H54 (cell line): Measurements from ENCODE around the gene U2AF1.
A peak's percentile ranks its signal among the peaks of the same experiment; 100 is the strongest.
"Not testable (repeated sequence)": the region's sequence is repeated elsewhere in the genome, so short reads cannot be mapped to it uniquely, and the experiment has no call there.

Experiments used
- DNase-seq: peaks from one replicate; pipeline ENCODE4 v3.0.0; 2011; ENCODE audit warnings: low spot score, mixed read lengths; ENCODE audit not compliant: insufficient read length
- FAIRE-seq: peaks from 3 replicates; lab custom pipeline; 2011; peaks lifted over from hg19 to GRCh38; lab: Jason Lieb, UNC
- POLR2A ChIP-seq: IDR thresholded peaks from 2 replicates; pipeline ENCODE4 v1.6.1; 2011; ENCODE audit warnings: low read depth, mild to moderate bottlenecking, low read length

Gene U2AF1, protein sequence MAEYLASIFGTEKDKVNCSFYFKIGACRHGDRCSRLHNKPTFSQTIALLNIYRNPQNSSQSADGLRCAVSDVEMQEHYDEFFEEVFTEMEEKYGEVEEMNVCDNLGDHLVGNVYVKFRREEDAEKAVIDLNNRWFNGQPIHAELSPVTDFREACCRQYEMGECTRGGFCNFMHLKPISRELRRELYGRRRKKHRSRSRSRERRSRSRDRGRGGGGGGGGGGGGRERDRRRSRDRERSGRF

DNA sequence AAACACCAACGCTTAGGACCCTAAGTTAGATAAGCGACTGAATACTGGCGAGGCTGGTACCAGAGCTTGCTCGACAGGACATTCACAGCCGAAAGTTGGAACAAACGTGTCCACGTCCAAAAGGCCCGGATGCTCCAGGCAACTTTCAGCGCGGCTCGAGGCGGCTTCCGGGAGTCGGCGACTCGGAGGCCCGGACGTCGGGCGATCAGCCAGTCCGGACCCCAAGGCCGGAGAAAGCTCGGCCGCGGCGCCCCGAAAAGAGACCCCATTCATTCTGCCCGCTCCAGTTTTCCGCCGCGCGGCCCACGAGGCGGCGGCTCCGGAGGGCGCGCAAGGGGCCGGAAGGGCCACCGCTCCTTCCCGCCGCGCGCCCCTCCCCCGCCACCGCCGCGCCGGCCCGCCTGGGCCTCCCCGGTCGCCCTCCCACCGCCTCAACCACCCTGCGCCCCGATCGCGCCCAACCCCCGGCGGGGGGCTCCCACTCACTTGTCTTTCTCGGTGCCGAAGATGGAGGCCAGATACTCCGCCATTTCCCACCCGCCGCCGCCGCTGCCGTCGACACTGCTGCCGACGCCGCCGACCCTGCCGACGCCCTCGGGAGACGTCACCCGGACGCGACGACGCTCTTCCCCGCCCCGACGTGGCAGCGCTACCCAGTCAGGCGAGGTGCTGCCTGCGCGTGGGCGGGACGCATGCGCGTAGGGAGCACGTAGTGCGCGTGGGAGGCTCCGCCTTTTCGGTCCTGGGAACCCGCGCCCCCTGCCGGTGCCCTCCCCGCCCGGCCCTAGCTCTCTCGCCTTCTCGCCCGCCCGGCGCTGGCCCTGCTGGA, at the start of gene U2AF1:
Gene U2AF1, minus strand, starts transcription at position 606 of the 829 bp plus-strand sequence. Its CDS starts 76 bp downstream, at position 530.
- peak; percentile 48 for FAIRE-seq
- DNase-seq = not testable (repeated sequence)
- TF ChIP-seq POLR2A = peak; percentile 28; the same call in 1 of the 2 replicates

DNA sequence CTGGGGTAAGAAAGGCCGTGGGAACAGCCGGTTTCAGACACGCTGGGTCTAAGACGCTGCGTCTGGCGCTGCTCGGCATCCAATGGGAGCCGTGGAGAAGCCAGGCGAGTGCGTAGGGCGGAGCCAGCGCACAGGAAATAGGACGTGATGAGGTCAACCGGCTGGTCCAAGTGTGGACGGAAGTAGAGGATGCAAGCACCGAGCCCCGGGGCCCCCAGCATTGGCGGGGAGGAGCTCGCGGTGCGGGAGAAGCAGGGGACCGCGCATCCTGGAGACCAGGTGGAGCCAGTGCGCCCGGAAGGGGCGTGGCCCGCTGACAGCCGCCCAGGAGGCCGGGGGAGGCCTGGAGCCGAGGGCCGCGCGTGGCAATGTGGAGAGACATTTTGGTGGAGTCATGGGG, 46.2 kb upstream of the U2AF1 start:
- not testable (repeated sequence) for FAIRE-seq, DNase-seq

DNA sequence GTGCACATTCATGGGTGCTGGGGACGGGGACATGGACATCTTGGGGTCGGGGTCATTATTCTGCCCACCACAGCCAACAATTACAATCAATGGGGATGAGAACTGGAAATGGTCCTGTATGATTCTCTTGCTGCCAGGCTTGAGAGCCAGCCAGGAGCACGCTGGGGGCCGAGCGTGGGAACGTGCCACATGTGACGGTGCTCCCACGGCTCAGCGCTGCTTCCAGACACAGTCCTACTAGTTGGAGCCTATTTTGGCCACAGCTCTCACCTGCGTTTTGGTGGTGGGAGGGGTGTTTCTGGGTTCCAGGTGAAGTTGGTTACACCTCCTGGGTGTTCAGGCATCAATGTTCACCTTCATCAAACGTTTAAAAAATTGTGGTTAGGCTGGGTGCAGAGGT, 42.0 kb upstream of the U2AF1 start:
- not testable (repeated sequence) for FAIRE-seq, DNase-seq

DNA sequence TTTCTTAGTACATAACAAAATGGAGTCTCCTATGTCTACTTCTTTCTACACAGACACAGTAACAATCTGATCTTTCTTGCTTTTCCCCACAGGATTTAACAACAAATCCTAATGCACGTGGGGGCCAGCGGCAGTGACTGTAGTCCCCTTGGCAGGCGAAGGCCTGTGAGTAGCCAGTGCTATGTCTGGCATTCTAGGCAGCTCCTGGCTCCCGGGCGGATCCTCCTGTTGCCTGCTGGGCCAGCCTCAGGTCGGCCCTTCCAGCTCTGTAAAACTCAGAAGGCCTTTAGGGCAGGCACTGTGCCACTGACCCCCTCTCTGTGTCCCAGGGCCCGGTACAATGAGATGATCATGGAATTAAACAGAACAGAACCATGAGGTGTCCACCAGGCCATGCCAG, 40.6 kb upstream of the U2AF1 start:
- DNase-seq, FAIRE-seq: not testable (repeated sequence)

DNA sequence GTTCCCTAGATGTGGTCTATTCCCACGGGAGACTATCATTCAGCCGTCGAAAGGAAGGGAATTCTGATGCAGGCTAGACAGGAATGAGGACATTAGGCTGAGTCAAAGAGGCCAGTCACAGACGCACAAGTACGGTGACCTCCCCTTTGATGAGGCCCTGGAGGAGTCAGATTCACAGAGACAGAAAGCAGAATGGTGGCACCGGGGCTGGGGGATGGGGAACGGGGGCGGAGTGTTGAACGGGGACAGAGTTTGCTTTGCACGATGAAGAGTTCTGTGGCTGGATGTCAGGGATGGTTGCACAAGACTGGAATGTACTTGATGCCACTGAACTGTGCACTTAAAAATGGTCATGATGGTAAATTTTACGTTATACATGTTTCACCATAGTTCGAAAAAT, 39.3 kb upstream of the U2AF1 start:
- FAIRE-seq = not testable (repeated sequence)

DNA sequence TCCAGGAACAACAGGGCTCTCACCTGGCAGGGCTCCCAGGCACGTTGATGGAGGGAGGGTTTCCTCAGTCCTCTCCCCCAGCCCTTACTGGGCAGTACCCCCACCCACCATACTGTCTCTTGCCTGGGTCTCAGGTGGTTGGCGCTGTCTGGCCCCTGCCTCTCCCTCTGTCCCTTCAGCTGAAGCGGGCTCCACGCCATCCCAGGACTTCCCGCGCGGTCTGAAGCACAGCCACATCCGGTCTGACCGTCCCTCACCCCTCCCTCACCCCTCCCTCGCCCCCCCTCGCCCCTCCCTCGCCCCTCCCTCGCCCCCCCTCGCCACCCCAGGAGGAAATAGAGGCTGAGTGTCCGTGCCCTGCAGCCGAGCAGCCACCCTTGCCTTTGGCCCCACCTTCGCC, 34.0 kb upstream of the U2AF1 start:
- not testable (repeated sequence) for FAIRE-seq, DNase-seq

More for the DNA sequence above, 39.3 kb upstream of the U2AF1 start:
- not testable (repeated sequence) for DNase-seq

DNA sequence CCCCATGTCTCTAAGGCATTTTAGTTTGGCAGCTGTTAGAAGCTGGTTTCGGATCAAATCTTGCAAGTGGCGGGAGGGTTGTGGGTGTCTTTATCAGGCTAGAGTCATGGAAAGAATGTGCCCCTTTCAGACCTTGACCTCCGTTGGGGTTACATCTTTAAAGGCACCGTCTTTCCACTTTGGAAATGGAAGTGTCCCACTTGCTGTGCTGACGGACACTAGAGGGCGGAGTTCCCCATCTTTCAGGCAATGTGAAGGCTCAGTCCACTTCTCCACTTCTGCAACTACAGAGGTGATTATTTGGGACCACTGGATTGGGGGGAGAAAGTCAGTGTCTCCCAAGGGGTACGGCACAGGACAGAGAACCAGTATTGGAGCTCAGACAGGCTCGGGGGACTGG, 31.6 kb upstream of the U2AF1 start:
- not testable (repeated sequence) for DNase-seq
- peak; percentile 11 for FAIRE-seq

DNA sequence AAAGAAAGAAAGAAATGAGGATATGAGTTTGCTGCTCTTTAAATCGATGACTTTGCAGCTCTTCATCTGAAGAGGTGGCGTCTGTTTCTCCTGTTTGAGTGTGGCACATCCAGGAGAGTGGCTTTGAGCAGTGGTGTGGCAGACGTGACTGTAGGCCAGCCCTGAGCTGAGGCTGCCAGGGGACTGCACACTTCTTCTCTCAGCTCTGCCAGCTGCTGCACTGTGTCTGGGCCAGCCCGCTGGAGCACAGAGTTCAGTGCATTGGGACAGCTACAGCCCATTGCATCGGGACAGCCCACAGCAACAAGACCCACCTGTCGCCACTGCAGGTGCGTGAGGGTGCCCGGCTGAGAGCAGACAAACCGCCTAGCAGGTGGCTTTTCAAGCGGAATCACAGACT, 27.1 kb upstream of the U2AF1 start:
- not testable (repeated sequence) for FAIRE-seq, DNase-seq

DNA sequence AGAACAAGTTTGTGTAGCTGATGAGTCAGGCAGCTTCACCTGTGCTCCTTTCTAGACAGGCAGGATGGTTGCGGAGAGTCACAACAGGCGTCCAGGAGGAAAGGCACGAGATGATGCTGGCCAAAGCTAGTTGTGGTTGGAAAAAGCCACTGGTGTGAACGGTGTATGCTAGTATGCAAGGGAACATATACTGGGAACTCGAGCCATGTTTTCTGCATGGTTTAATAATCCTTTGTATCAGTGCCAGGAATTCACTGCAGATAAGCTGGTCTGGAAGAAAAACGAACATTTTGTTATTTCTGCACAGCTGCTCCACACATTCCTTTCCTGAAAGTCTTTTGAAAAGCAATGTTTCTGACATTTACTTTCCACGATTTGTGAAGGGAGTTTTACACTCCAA, 22.7 kb upstream of the U2AF1 start:
- FAIRE-seq = not testable (repeated sequence)

DNA sequence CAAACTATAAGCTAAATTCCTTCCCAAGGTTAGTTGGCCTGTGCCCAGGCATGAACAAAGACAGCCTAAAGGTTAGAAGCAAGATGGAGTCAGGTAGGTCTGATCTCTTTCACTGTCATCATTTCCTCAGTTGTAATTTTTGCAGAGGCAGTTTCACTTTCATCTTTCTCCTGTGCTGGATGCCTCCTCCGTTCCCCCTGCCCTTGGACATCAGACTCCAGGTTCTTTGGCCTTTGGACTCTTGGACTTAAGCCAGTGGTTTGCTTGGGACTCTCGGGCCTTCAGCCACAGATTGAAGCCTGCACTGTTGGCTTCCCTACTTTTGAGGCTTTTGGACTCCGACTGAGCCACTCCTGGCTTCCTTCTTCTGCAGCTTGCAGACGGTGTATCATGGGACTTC, 8.6 kb upstream of the U2AF1 start:
- not testable (repeated sequence) for DNase-seq, FAIRE-seq

More for the DNA sequence above, 22.7 kb upstream of the U2AF1 start:
- DNase-seq = not testable (repeated sequence)

DNA sequence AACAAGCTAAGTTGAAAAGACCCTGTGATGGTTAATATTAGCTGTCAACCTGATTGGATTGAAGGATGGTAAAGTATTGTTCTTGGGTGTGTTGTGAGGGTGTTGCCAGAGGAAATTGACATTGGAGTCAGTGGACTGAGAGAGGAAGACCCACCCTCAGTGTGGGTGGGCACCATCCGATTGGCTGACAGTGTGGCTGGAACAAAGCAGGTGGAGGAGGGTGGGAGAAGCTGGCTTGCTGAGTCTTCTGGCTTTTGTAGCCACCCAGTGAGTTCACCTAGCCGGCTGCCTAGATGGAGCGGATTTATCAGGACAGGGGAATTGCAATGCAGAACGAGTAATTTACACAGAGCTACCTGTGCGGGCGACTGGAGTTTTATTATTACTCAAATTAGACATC, 7.1 kb upstream of the U2AF1 start:
- not testable (repeated sequence) for FAIRE-seq, DNase-seq

DNA sequence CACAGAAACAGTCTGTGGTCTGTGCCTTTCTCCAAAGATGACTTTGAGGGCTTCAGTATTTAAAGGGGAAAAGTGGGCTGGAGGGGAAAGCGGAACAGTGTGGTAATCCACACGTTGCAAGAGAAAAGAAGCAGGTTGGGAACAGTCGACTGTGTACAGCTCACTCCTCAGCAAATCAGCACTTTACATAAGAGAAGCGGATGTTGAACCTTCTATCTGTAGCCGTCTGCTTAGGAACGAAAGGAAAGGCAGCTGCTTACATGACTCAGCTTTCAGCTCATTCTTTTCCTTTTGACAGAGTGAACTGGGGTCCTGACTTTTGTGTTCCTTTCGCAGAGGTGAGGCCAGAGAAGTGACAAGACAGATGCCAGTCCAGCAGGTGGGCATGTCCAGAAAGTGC, 1.6 kb upstream of the U2AF1 start:
- not testable (repeated sequence) for DNase-seq, FAIRE-seq

DNA sequence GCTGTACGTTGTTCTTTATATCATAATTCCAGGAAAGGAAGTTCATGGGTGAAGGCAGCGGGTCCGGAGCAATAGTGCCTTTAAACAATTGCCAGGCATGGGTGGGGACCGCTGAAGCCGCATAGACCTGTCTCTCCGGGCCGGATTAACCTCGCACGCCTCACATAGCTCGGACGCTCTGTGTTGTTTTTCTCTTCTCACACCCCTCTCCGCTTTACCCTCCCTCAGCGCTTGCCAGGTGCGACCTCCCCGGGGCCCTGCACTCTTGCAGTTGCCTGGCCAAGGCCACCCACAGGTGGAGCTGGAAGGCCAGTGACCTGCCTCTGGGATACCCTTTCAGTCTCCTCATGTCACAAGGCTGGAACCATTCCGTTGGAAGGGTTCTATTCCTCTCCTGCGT, 807 bp upstream of the U2AF1 start:
- DNase-seq, FAIRE-seq: not testable (repeated sequence)

DNA sequence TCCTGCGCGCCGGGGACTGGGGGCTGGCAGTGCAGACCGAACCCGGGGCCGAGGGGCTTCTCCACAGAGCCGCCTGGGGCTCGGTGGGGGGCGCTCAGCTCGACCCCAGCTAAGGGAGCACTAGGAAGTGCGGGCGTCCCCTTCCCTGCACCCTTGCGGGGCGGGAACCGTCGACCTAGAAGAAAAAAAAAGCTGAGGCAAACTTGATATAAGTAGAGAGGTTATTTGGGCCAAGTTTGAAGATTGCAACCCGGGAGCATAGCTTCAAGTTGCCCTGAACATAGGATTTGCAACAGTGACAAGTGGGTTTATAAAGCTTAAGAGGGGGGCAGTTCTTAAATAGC, 396 bp upstream of the U2AF1 start:
- not testable (repeated sequence) for DNase-seq, FAIRE-seq

DNA sequence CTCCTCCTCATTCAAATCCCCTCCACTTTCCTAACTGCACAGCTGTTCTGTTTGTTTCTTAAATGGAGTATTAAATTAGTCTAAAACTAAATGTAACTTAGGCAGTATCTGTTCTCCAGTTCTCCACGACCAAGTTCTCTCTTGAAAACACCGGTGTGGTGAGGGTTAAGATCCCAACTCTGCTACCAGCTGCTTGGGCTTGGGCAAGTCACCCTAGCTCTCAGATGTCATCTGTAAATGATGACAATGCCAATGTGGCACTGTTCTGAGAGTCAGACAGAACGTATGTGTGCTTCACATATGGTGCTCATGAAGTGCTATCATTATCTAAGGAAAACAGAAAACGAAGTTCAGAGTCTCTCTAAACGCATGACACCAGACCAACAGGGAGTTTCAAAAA, 2.7 kb downstream of the U2AF1 start:
- not testable (repeated sequence) for FAIRE-seq, DNase-seq

DNA sequence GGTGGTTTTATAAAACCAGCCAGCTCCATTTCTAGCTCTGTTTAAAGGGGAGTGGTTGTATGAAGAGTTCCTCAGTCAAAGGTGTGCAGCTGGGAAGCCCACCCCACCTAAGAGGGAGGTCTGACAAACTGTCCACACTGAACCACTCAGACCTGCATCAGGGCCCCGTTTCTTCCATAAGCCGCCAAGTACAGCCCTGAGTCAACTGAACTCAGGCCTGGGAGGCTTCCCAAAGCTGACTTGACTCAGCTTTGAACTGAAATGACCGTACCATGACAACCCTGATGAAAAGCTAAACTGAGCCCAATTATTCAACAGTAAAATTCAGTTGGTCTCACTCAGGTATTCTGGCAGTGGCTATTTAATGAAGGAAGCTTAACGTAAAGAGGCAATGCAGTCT, 5.1 kb downstream of the U2AF1 start:
- not testable (repeated sequence) for FAIRE-seq, DNase-seq

DNA sequence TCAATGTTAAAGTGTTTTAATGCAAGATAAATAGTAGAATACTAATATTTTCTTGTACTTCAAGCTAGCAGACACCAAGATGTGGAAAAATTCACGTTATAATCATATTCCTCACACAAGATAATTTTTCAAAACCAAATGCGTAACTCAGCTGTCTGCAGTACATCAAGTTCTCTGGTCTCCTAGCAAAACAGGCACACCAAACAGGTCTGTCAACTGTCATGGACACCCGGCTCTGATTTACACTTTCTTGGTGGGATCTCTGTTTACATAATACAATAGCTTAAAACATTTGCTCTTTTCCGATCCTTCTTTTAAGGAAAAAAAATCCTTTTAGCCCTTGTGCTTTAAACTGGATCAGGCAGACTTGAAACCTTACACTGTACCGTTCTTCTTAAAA, 5.7 kb downstream of the U2AF1 start:
- DNase-seq, FAIRE-seq: not testable (repeated sequence)

DNA sequence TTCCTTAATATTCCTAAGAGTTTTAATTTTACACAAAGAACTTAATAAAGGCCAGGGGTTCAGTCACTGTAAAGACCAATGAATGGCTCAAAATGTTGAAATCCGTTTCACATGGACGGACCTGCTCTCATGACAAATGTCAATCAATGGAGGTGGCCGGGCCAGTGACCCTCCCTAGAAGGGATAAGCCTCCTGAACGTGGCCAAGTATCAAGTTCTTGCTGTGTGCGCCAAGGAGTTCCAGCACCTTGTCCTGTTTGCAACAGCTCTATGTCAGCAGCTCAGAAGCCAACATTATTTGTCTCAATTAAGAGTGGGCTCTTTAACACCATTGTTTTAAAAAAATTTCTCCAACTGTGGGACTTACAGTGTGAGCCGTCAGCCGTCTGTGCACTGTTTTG, 6.4 kb downstream of the U2AF1 start:
- DNase-seq, FAIRE-seq: not testable (repeated sequence)

DNA sequence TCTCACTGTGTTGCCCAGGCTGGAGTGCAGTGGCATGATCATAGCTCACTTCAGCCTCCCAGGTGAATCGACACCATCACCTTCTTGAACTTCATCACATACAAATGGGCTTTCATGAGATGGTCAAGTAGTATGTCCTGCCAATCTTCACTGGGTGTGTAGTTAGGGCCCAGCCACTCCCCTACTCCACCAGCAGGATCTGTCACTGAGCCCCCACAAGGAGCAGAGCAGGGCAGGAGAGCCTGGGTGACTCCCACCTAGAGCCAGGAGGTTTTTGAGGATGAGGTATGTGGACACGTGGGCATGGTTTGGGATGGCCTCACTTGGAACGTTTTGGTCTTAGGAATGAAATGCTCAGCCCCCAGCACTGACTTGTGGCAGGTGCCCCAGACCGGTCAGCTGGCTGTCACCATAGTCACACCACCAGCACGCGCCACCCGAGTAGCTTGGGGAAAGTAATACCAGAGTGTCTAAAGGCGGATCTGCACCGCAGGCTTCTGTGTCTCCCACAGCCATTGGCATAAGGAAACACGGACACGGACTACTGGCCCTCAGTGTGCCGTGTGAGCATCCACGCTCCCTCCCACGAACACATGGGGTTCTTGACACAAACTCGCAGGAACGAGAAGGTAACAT, 15.3 kb downstream of the U2AF1 start:
- not testable (repeated sequence) for FAIRE-seq, DNase-seq

DNA sequence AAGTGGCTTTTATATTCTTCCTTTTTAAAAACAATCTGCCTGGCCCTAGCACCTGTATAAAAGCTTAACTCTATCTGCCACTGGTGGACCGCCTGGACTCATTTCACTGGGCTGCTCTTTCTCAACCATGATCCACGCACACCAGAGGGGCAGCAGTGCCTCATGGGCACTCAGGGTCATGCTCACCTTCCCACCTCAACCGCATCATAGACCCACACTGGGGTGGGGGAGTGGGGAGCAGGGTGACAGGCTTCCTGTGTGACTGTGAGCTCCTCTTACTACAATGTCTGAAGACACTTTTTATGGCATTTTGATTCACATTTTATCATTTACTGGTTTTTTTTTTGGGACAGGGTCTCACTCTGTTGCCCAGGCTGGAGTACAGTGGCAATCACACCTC, 16.4 kb downstream of the U2AF1 start:
- DNase-seq, FAIRE-seq: not testable (repeated sequence)
